Heart right ventricle (tissue), 16 donors: ENCODE results near the gene TRPV6. TPM values are rescaled to one million over a fixed set of nuclear protein-coding genes. Genes with fewer than 3 reads are reported as not detected.

Source experiments
- ATAC-seq, 8 donors: fragments of 200-7000 bp; cut with Tn5 transposase; one replicate each; pipeline ENCODE4 v1.9.1; 2020; ENCODE audit warnings: mild to moderate bottlenecking in 8 of 8, moderate library complexity in 8 of 8, moderate number of reproducible peaks in 1 of 8
- DNase-seq, 2 donors: peaks; one replicate each; pipeline ENCODE4 v3.0.0-alpha.2; 2020
- H3K27ac ChIP-seq, 10 donors: fragments of 200-600 bp; sonication (generic) in 2 of 10; one replicate each; pipeline versions ENCODE4 v1.5.0 to v1.8.0; 2020 to 2022; ENCODE audit warnings: mild to moderate bottlenecking in 3 of 10
- H3K27me3 ChIP-seq, 7 donors: fragments of 200-600 bp; one replicate each; pipeline ENCODE4 v1.8.0; 2021 to 2022; ENCODE audit warnings: mild to moderate bottlenecking in 2 of 7
- H3K36me3 ChIP-seq, 9 donors: fragments of 200-600 bp; sonication (generic) in 1 of 9; one replicate each; pipeline versions ENCODE4 v1.5.0 to v1.8.0; 2020 to 2022; ENCODE audit warnings: mild to moderate bottlenecking in 2 of 9
- H3K4me1 ChIP-seq, 9 donors: fragments of 200-600 bp; sonication (generic) in 1 of 9; one replicate each; pipeline versions ENCODE4 v1.5.0 to v1.8.0; 2020 to 2022; ENCODE audit warnings: mild to moderate bottlenecking in 4 of 9
- H3K4me3 ChIP-seq, 10 donors: fragments of 200-600 bp; sonication (generic) in 2 of 10; one replicate each; pipeline versions ENCODE4 v1.5.0 to v1.8.0; 2020 to 2022; ENCODE audit warnings: mild to moderate bottlenecking in 7 of 10, moderate library complexity in 2 of 10
- H3K9me3 ChIP-seq, 11 donors: fragments of 200-600 bp in 10 of 11; sonication (generic) in 2 of 11; one replicate each; pipeline versions ENCODE4 v1.5.0 to v1.8.0; 2013 to 2022; ENCODE audit warnings: mild to moderate bottlenecking in 2 of 11, control low read depth in 1 of 11, moderate library complexity in 1 of 11
- WGBS, 2 donors: extraction: QIAGEN DNeasy Blood & Tissue Kit; methylation state at CpG; one replicate each; pipeline ENCODE4 v1.1.7; 2013; ENCODE audit warnings: inconsistent platforms in 1 of 2; 5-methylcytosine and 5-hydroxymethylcytosine counted together
- intact Hi-C, 10 donors: fragments of 100-400 bp; cut with DNase I; formaldehyde crosslinking; loops; one replicate each; pipeline versions ENCODE4 v1.11.1 to v1.14.2; 2022
- polyA plus RNA-seq, 2 donors: library from polyadenylated mRNA; stranded (reverse); fragments of 200-250 nt; gene quantifications; one replicate each; pipeline ENCODE4 v1.2.3, GENCODE V29; 2013
- total RNA-seq, 10 donors: library from RNA; stranded (reverse); fragmentation: NEBNext Ultra II Directional in 3 of 10; extraction: Animal tissue kit (Norgen Biotek cat#: 25700) in 3 of 10; gene quantifications; one replicate each; pipeline versions ENCODE4 v1.2.1 to v1.2.4, GENCODE V29; 2021 to 2023
- TF ChIP-seq, protein P1 (sequence below), 9 donors: fragments of 200-600 bp; sonication (generic) in 2 of 9; IDR thresholded peaks; one replicate each; pipeline versions ENCODE4 v1.5.0 to v1.8.0; 2021 to 2022; ENCODE audit warnings: antibody characterized with exemption in 9 of 9, mild to moderate bottlenecking in 5 of 9, moderate library complexity in 1 of 9
- donor health status: Arrhythmogenic right ventricular cardiomyopathy.
- donor health status: ischemic (EF 13 %, LVEDD 7.1; RV severe dilation, severe dysfunction).
- donor health status: healthy with polysubstance abuse.
- donor health status: DM: no; HTN: yes; CAD: no.
- donor health status: DM: no; HTN: no; CAD: no.
- donor health status: ischemic (EF 25% LVEDD 6.9; RV normal size, moderate dysfunction).
- donor health status: ischemic (EF 25% LVEDD 5.7; RV mildly dilated, moderate dysfunction).
- donor health status: healthy.
- donor health status: DM: yes; HTN: yes; CAD: no.
- donor health status: Ischemic cardiomyopathy.
- donor health status: ischemic (EF 35%, LVEDD 5.7; RV mildly dilated, moderate dysfunction).
- donor health status: nonischemic (EF 11% LVEDD 7.7; RV severe dilation, severe dysfunction).
- donor health status: DM: yes; HTN: yes; CAD: no.
- donor health status: PGD.
- donor health status: ischemic (EF 29% LVEDD 5.4; RV normal size, mild dysfunction).
- donor health status: nonischemic (EF 23%, LVEDD 6.1; RV moderate dilation, normal function).

Gene TRPV6
- total and polyA plus RNA-seq, 12 donors = 0.03 TPM; not detected in 11

GRCh38 chr7:142883571-142884285 lies 1.8 kb downstream of the TRPV6 start:
- Histone ChIP-seq H3K27ac (no peak overlapping the region), H3K4me3 (no peak overlapping the region), H3K36me3 (no peaks in the 10 kb centered on the region), H3K27me3 (peaks cover 0 to 51% (median 31%) of the 10 kb centered on the region in 7 donors), H3K4me1 (no peaks in the 10 kb centered on the region), H3K9me3 (no peaks in the 10 kb centered on the region)
- 74 to 81% methylated on average over 7 of the region's 7 CpGs for WGBS, 2 donors
- no peak for DNase-seq
- ATAC-seq = no peak
- TF ChIP-seq, protein P1, sequence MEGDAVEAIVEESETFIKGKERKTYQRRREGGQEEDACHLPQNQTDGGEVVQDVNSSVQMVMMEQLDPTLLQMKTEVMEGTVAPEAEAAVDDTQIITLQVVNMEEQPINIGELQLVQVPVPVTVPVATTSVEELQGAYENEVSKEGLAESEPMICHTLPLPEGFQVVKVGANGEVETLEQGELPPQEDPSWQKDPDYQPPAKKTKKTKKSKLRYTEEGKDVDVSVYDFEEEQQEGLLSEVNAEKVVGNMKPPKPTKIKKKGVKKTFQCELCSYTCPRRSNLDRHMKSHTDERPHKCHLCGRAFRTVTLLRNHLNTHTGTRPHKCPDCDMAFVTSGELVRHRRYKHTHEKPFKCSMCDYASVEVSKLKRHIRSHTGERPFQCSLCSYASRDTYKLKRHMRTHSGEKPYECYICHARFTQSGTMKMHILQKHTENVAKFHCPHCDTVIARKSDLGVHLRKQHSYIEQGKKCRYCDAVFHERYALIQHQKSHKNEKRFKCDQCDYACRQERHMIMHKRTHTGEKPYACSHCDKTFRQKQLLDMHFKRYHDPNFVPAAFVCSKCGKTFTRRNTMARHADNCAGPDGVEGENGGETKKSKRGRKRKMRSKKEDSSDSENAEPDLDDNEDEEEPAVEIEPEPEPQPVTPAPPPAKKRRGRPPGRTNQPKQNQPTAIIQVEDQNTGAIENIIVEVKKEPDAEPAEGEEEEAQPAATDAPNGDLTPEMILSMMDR (IDR thresholded peaks at IDR 0.05) = no peak
- intact Hi-C loops = loop anchor here in 2 of 10 donors (5.0 to 10.0 kb wide), 2 partner anchors 111 to 119 kb away; no protein-coding TSS in a partner anchor

DNA sequence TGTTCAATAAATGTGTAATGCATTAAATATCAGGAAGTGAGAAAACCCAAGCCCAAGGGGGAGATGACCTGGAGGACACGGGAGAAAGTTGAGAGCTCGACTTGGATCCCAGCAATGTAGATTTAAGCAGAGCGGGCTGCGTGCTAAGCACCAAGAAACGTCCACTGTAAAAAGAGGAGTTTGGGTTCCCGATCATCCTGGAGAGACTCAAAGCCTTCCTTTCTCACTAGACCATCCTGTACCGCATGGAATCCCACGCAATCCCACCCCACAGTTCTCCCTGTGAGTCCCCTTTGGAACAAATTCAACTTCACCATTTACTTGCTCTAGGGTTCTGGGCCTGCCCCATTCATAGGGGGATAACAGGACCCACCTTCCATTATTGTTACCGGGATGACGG lies 2.4 kb downstream of the TRPV6 start:
- intact Hi-C loops = loop anchor here in 2 of 10 donors (5.0 to 10.0 kb wide), 2 partner anchors 112 to 119 kb away; no protein-coding TSS in a partner anchor
- Histone ChIP-seq H3K27me3 (peaks cover 0 to 53% (median 31%) of the 10 kb centered on the region in 7 donors), H3K4me1 (no peaks in the 10 kb centered on the region), H3K27ac (no peak overlapping the region), H3K9me3 (no peaks in the 10 kb centered on the region), H3K36me3 (no peaks in the 10 kb centered on the region), H3K4me3 (no peak overlapping the region)
- TF ChIP-seq, protein P1 (IDR thresholded peaks at IDR 0.05) = no peak
- WGBS, 2 donors = 81 to 89% methylated on average over 10 of the region's 10 CpGs
- ATAC-seq = no peak
- DNase-seq = no peak

DNA sequence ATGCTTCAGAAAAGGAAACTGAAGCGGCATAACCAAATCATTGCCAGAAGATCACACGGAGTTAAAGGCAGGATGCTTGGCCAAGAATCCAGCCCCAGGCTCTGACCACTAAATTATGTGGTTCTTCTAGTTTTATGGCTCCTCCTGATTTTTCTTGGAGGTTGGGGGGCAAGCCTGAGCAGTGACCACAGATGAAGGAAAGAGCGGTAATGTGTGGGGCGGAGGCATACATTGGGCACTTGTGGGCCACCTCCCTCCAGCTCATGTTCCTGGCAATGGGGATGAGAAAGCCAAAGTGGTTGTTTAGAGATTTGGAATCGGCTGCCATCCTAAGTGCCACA lies 3.2 kb downstream of the TRPV6 start:
- Histone ChIP-seq H3K4me3 (no peak overlapping the region), H3K27ac (no peak overlapping the region), H3K27me3 (peaks cover 0 to 58% (median 32%) of the 10 kb centered on the region in 7 donors), H3K36me3 (no peaks in the 10 kb centered on the region), H3K4me1 (no peaks in the 10 kb centered on the region), H3K9me3 (no peaks in the 10 kb centered on the region)
- TF ChIP-seq, protein P1 (IDR thresholded peaks at IDR 0.05) = no peak
- ATAC-seq = no peak
- no peak for DNase-seq
- WGBS, 2 donors = 83 to 90% methylated on average over 5 of the region's 5 CpGs
- intact Hi-C loops = loop anchor here in 2 of 10 donors (5.0 to 10.0 kb wide), 2 partner anchors 112 to 120 kb away; no protein-coding TSS in a partner anchor

- no peak for DNase-seq
- WGBS, 2 donors = 73 to 80% methylated on average over 9 of the region's 9 CpGs
- Histone ChIP-seq H3K4me1 (no peaks in the 10 kb centered on the region), H3K27me3 (peaks cover 0 to 60% (median 34%) of the 10 kb centered on the region in 7 donors), H3K4me3 (no peak overlapping the region), H3K36me3 (no peaks in the 10 kb centered on the region), H3K9me3 (no peaks in the 10 kb centered on the region), H3K27ac (no peak overlapping the region)
- intact Hi-C loops = loop anchor here in 2 of 10 donors (5.0 to 10.0 kb wide), 2 partner anchors 113 to 121 kb away; no protein-coding TSS in a partner anchor
- ATAC-seq = no peak
- TF ChIP-seq, protein P1 (IDR thresholded peaks at IDR 0.05) = no peak
Measured at GRCh38 chr7:142881586-142882337, 3.8 kb downstream of the TRPV6 start.
